Measurements from ENCODE around the gene TLX3. TPM values are rescaled to one million over a fixed set of nuclear protein-coding genes. Genes with fewer than 3 reads are reported as not detected.

Gene TLX3
- total and polyA plus RNA-seq, 11 donors, result 0.15 TPM; not detected in 10

- H3K4me3 ChIP-seq, result peak overlapping the region in 1 of 12 donors; percentile 16
- no peak for ATAC-seq
- peaks cover 47 to 100% (median 88%) of the 10 kb centered on the region in 9 donors for H3K27me3 ChIP-seq
Observed at GRCh38 chr5:171317230-171317629, 8.2 kb downstream of the TLX3 start.

GRCh38 chr5:171318026-171318425 is 9.0 kb downstream of the TLX3 start:
- ATAC-seq, result no peak

More at GRCh38 chr5:171317230-171317629, 8.2 kb downstream of the TLX3 start:
- peaks cover 0 to 43% (median 29%) of the 10 kb centered on the region in 12 donors for H3K4me1 ChIP-seq
- 8 to 12% (median 10%) methylated on average over 11 of the region's 11 CpGs for WGBS, 4 donors
- no peak for DNase-seq
- intact Hi-C loops (cut with DNase I), result no loop called here
- H3K9me3 ChIP-seq, result no peaks in the 10 kb centered on the region
- TF ChIP-seq CTCF (IDR thresholded peaks at IDR 0.05) (no peak), POLR2A (IDR thresholded peaks at IDR 0.05) (no peak)
- no peak overlapping the region for H3K27ac ChIP-seq
- no peaks in the 10 kb centered on the region for H3K36me3 ChIP-seq

DNA sequence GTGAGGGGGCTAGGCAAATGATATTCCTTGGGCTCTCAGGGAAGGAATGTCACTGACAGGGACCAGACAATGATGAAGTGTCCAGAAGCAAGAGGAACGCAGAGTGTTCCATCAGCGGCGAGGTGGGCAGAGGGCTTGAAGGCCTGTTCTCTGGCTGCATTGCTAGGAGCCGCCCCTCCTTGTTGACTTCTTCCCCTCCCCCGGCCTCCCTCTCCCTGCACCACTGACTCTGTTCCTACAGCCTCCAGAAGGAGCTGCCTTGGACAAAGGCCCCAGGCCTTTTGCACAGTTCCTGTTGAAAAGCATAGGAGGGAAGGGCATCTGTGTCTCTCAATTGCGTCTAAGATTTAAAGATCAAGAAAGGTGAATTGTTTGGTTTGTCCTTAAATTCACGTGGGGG is 12.4 kb downstream of the TLX3 start:
- Histone ChIP-seq H3K27me3 (peaks cover 24 to 100% (median 79%) of the 10 kb centered on the region in 9 donors), H3K27ac (no peak overlapping the region), H3K36me3 (no peaks in the 10 kb centered on the region), H3K4me1 (peaks cover 0 to 12% (median 7%) of the 10 kb centered on the region in 12 donors), H3K9me3 (no peaks in the 10 kb centered on the region), H3K4me3 (no peak overlapping the region)
- TF ChIP-seq CTCF (IDR thresholded peaks at IDR 0.05) (no peak), POLR2A (IDR thresholded peaks at IDR 0.05) (no peak)
- intact Hi-C loops (cut with DNase I), result no loop called here
- DNase-seq (no peak), ATAC-seq (no peak)
- WGBS, 4 donors, result 74 to 85% (median 83%) methylated on average over 7 of the region's 7 CpGs

More at GRCh38 chr5:171318026-171318425, 9.0 kb downstream of the TLX3 start:
- DNase-seq, result no peak
- intact Hi-C loops (cut with DNase I), result no loop called here
- H3K4me1 ChIP-seq, result peaks cover 0 to 35% (median 22%) of the 10 kb centered on the region in 12 donors
- no peaks in the 10 kb centered on the region for H3K9me3 ChIP-seq
- no peak overlapping the region for H3K27ac ChIP-seq
- H3K36me3 ChIP-seq, result no peaks in the 10 kb centered on the region
- H3K27me3 ChIP-seq, result peaks cover 43 to 100% (median 81%) of the 10 kb centered on the region in 9 donors
- no peak overlapping the region for H3K4me3 ChIP-seq
- WGBS, 4 donors, result 5 to 13% (median 8%) methylated on average over 7 to 9 of the region's 9 CpGs
- TF ChIP-seq CTCF (IDR thresholded peaks at IDR 0.05) (no peak), POLR2A (IDR thresholded peaks at IDR 0.05) (no peak)

- TF ChIP-seq CTCF (IDR thresholded peaks at IDR 0.05), result no peak
- TF ChIP-seq POLR2A (IDR thresholded peaks at IDR 0.05), result no peak
- Histone ChIP-seq H3K27me3 (peaks cover 20 to 98% (median 69%) of the 10 kb centered on the region in 9 donors), H3K4me3 (no peak overlapping the region), H3K27ac (no peak overlapping the region), H3K4me1 (peaks cover 0 to 1% (median 0%) of the 10 kb centered on the region in 12 donors), H3K9me3 (no peaks in the 10 kb centered on the region), H3K36me3 (no peaks in the 10 kb centered on the region)
- no peak for DNase-seq
- ATAC-seq, result no peak
- intact Hi-C loops (cut with DNase I), result no loop called here
- WGBS, 4 donors, result 91 to 95% (median 94%) methylated on average over 5 of the region's 5 CpGs
Observed at GRCh38 chr5:171322527-171322926, 13.5 kb downstream of the TLX3 start.
